ENCODE results near the gene TARM1.
A peak's percentile ranks its signal among the peaks of the same experiment; 100 is the strongest.
"Not testable (repeated sequence)": the region's sequence is repeated elsewhere in the genome, so short reads cannot be mapped to it uniquely, and the experiment has no call there.

The TARM1 gene

DNA sequence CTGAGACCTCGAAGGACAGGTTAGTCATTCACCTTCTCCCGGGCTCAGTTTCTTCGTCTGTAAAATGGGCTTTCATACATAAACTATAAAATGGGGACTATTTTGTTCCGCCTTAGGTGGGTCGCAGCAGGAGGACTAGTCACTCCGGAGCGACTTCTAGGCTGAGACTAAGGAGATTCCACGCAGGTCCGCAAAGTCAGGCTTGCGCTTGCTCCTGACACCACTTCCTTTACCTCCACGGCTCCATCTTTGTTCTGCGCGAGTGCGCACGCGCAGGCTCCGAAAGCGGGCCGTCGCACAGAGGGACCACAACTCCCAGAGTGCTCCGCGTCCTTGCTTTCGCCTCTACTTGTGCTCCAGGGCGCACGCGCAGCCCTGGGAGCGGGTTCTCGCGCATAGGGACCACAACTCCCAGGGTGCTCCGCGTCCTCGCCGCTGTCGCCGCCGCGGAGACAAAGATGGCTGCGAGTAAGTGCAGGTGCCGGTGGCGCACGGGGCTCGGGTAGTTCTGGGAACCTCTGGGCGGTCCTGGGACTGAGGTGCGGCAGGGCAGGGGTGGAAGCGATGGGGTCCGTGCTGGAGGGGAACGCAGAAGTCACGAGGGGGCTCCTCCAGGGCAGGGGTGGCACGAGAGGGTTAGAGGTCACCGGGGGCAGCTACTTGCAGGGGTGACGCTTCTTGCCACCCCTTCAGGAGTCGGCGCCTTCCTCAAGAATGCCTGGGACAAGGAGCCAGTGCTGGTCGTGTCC, 21.4 kb upstream of the TARM1 start, which contains the start of gene NDUFA3:
NDUFA3 (plus strand) TSS at position 435 of the 749 bp plus-strand sequence; CDS start at position 459, 24 bp downstream.
- intact Hi-C loops (cut with DNase I), result loop anchor here (1.0 kb wide), 1 partner anchor 13 kb away; the partner anchor contains the start of genes PRPF31 and TFPT
- peak; percentile 95 to 99 (median 98) for DNase-seq

DNA sequence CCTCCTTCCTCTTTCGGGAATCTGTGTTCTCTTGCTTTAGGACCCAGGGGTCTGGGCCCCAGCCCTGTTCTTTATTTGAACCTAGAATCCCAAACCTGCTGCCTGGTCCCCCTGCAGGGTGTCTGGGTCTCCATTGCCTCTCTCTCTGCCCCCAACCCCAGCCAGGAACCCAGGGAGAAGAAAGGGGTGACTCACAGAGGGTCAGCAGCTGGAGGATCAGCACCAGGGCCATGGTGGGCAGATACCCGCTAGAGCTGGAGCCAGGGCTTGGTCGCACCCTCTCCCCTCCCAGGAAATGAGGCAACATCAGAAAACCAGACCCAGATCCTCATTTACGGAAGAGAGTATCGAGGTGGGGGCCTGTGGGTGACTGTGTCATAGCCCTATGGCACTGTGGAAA, 19.4 kb upstream of the TARM1 start, which contains the start of gene OSCAR:
OSCAR (minus strand) TSS at position 243 of the 400 bp plus-strand sequence; CDS start at position 232, 11 bp downstream.
- peak in 14 of 42 donors; percentile 20 to 69 (median 34) for DNase-seq
- intact Hi-C loops (cut with DNase I), result no loop called here

GRCh38 chr19:54099903-54100255, 18.7 kb upstream of the TARM1 start:
- DNase-seq; intact Hi-C loops (cut with DNase I): not testable (repeated sequence)

DNA sequence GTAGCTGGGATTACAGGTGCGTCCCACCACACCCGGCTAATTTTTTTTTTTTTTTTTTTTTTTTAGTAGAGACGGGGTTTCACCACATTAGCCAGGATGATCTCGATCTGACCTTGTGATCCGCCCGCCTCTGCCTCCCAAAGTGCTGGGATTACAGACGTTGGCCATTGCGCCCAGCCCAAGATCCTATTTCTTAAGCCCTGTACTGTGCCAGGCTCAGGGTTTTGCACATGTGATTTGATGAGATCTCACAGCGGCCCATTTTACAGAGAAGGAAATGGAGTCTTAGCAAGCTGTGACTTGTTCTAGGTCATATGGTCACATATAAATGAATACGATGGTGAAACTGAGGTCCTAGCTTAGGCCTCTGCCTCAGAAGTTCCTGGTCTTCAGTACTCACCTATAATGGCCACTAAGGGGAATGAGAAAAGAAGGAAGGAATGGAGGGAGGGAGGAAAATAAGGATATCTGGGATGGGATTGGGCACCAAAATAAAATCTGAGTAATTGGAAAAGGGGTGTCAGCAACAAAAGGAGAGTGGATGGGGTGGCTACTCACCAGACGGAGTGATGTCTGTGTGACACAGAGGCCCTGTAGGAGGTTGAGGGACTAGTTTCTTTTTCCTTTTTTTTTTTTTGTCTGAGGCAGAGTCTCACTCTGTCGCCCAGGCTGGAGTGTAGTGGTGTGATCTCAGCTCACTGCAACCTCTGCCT, 18.2 kb upstream of the TARM1 start:
- intact Hi-C loops (cut with DNase I), result no loop called here
- no peak for DNase-seq

DNA sequence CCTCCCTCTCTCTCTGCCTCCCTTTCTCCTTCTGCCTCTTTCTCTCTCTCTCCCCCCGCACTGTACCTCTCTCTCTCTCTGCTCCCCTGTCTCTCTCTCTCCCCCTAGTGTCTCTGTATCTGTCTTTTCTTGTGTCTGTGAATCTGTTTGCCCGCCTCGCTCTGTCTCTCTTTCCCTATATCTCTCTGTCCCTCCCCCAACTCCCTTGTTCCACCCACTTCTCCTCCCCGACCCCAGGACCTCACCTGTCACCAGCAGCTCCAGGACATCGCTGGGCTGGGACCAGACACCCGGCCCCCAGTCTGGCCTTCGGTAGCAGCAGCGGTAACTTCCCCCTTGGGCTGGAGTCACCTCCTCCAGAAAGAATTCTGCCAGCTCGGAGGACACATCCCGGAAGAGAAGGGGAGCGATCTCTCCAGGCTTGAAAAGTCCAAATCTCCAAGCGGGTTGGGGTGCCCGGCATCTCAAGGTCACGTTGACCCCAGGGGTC, 15.5 kb upstream of the TARM1 start:
- DNase-seq, result peak in 2 of 42 donors; percentile 5 to 42
- intact Hi-C loops (cut with DNase I), result no loop called here

GRCh38 chr19:54095859-54096616, 14.9 kb upstream of the TARM1 start:
- DNase-seq, result peak in 15 of 42 donors; percentile 3 to 57 (median 30)
- intact Hi-C loops (cut with DNase I), result not testable (repeated sequence)

DNA sequence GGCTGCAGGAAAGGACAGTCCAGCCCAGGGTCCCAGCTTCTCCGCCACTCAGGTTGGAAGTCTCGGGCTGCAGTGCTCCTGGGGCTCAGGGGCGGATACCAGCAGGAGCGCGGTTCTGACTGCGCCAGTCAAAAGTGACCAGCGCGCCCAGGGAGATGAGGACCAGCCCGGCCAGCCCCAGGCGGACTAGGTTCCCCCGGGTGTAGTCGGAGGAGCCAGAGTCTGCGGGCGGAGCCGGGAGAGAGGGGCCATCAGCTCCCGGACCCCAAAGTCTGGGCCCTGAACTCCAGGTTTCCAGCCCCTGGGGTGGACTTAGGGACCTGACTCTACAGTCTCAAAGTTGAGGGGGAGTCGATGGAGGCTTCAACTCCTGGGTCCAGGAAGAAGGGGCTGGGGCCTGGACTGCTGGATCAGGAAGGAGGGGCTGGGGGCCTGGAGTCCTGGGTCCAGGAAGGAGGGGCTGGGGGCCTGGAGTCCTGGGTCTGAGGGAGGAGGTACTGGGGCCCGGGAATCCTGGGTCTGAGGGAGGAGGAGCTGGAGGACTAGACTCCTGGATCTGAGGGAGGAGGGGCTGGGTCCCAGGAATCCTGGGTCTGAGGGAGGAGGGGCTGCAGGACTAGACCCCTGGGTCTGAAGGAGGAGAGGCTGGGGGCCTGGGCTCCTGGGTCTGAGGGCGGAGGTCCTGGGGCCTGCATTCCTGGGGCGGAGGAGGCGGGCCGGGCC, 14.1 kb upstream of the TARM1 start:
- intact Hi-C loops (cut with DNase I), result no loop called here

DNA sequence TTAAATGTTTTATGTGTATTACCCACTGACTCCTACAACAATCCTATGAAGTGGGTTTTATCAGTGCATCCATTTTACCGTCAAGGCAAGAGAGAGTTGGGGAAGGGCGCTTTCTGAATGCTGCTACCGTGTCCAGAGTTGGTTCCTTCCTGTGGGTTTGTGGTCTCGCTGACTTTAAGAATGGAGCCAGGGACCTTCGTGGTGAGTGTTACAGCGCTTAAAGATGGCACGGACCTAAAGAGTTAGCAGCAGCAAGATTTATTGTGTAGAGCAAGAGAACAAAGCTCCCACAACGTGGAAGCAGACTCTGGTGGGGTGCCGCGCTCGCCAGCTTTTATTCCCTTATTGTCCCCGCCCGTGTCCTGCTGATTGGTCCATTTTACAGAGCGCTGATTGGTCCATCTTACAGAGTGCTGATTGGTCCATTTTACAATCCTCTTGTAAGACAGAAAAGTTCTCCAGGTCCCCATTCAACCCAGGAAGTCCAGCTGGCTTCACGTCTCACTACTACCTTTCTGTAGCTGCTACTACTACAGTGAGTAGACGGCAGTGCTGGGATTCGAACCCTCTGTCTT, 13.3 kb upstream of the TARM1 start:
- intact Hi-C loops (cut with DNase I), result no loop called here
- DNase-seq, result no peak

More for the DNA sequence above, 14.1 kb upstream of the TARM1 start:
- no peak for DNase-seq

DNA sequence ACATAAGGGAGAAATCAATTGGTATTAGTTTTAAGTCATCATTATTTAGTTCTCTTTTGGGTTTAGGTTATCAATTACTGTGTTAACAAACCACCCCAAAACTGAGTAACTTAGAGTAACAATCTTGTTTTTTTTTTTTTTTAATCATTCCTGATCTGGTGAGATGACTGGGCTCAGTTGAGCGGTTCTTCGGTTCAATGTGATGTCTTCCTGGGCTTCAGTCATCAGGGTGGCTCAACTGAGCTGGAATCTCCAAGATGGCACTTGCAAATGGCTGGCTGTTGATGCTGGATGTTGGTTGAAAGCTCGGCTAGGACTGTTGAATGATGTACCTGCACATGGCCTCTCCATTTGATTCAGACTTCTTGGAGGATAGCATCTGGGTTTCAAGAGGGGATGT, 3.2 kb upstream of the TARM1 start:
- DNase-seq, result no peak
- intact Hi-C loops (cut with DNase I), result no loop called here

DNA sequence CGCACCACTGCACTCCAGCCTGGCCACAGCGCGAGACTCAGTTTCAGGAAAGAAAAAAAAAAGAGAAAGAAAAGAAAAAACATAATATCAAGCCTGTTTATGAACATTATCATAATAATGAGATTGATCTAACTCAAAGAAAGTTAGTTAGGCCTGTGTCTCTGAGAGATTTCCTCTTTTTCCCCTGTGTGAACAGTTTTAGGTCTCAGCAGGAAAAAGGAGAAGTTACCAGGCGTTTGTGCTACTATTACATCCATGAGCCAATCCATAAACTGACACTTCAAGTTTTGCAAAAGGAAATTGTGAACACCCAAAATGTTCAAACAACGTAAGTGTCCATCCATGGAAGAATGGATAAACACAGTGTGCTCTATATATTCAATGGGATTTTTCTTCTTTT, 3.8 kb downstream of the TARM1 start:
- no peak for DNase-seq
- intact Hi-C loops (cut with DNase I), result no loop called here

DNA sequence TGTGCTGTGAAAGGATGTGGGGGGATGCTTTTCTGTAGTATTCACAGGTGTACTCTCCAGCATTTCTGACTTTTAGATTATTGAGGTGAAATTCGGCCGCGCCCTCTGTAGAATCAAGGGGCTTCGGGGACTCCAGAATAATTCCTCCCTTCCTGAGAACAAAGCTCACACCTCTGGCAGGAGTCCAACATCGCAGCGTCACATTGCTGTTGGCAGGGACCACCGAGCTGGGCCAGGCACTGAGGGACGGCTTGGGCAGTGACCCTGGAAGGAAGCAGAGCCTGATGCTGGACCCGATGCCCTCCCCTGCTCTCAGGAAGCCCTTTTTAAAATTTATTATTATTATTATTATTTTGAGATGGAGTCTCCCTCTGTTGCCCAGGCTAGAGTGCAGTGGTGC, 6.3 kb downstream of the TARM1 start:
- DNase-seq, result no peak
- intact Hi-C loops (cut with DNase I), result no loop called here

DNA sequence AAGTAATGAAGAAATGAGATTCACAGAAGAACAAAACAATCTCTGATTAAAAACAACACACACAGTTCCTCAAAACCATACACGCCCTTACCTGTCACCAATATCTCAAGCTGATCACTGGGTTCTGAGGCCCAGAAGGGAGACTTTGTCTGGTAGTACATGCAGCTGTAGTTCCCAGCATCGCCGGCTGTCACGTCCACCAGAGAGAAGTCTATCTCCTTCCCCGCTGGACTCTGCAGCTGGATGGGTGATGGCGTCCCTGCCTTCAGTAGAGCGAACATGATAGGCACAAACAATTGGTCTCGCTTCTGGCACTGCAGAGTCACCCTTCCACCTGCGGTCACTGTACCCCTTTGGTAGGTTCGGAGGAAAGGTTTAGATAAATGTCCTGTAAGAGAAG, 7.3 kb downstream of the TARM1 start:
- intact Hi-C loops (cut with DNase I), result no loop called here
- no peak for DNase-seq

DNA sequence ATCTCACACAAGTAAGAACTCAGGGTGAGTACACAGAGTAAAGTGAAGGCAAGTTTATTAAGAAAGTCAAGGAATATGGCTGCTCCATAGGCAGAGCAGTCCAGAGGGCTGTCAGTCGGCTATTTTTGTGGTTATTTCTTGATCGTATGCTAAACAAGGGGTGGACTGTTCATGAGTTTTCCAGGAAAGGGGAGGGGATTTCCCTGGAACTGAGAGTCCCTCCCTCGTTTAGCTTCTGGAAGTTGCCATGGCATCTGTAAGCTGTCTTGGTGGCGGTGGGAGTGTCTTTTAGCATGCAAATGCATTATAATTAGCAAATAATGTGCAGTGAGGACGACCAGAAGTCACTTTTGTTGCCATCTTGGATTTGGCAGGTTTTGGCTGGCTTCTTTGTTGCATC, 11.7 kb downstream of the TARM1 start:
- intact Hi-C loops (cut with DNase I), result no loop called here
- no peak for DNase-seq

GRCh38 chr19:54063350-54064116, 17.6 kb downstream of the TARM1 start, which contains the start of gene VSTM1:
TSS of gene VSTM1 (minus strand) at chr19:54063897. CDS start at chr19:54063777, 120 bp downstream.
- DNase-seq, result no peak
- intact Hi-C loops (cut with DNase I), result no loop called here

- intact Hi-C loops (cut with DNase I), result no loop called here
- peak in 1 of 42 donors; percentile 21 for DNase-seq
Observed at GRCh38 chr19:54062643-54063042, 18.5 kb downstream of the TARM1 start.

GRCh38 chr19:54047616-54048015, 33.5 kb downstream of the TARM1 start:
- no peak for DNase-seq
- intact Hi-C loops (cut with DNase I), result no loop called here

DNA sequence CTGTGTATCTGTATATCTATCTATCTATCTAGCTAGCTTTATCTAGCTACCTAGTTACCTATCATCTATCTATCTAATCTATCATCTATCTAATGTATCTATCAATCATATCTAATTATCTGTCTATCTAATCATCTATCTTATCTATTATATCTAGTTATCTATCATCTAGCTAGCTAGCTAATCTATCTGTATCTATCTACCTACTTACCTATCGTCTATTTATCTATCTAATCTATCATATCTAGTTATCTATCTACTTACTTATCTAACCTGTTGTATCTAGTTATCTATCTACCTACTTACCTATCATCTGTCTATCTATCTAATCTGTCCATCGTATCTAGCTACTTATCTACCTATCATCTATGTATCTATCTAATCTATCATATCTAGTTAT, 35.4 kb downstream of the TARM1 start:
- intact Hi-C loops (cut with DNase I), result no loop called here
- no peak for DNase-seq

DNA sequence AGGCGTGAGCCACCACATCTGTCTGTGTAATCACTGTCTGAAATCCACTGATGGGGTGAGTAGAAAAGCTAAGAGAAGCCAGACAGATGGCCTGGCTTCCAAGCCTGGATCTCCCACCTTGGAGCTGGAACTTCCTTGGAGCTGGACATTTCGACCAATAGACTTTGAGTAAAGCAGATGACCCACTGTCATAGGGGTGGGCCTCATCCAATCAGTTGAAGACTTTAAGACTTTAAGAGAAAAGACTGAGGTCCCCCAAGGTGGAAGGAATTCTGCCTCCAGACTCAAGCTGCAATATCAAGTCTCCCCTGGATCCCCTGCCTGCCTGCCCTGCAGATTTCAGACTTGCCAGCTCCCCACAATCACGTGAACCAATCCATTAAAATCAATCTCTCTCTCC, 38.2 kb downstream of the TARM1 start:
- DNase-seq, result no peak
- intact Hi-C loops (cut with DNase I), result no loop called here

All from head of caudate nucleus (tissue), 42 donors.